ENCODE data around the gene PDE4A. TPM values are rescaled to one million over a fixed set of nuclear protein-coding genes. Genes with fewer than 3 reads are reported as not detected.

PDE4A gene
- total RNA-seq, 4 donors from 2014 or later, result 9.0 to 15.9 (median 13.1) TPM

GRCh38 chr19:10432736-10433130 lies 12.4 kb downstream of the PDE4A start:
- in situ Hi-C loops (cut with MboI; ENCODE audit: low pct_ligation_motif_present in 1 of 4, low pct_unique_long_range_greater_than_20kb in 1 of 4, low sequenced_read_pairs in 3 of 4) (no loop called here), intact Hi-C loops (cut with DNase I; ENCODE audit: low total_unique reads) (no loop called here)
- H3K4me3 ChIP-seq, result peak overlapping the region in 3 of 4 donors; percentile 59 to 77 (median 64)
- no peaks in the 10 kb centered on the region for H3K9me3 ChIP-seq
- peaks cover 11 to 25% (median 22%) of the 10 kb centered on the region in 4 donors for H3K4me1 ChIP-seq
- peak overlapping the region; percentile 69 to 81 (median 76) for H3K27ac ChIP-seq
- H3K27me3 ChIP-seq, result peaks cover 5% of the 10 kb centered on the region
- no peak for DNase-seq
- TF ChIP-seq POLR2A (IDR thresholded peaks at IDR 0.05), result no peak
- 93% methylated on average over 2 of the region's 2 CpGs; no CpG with 5 or more reads in 1 of the 2 donors for WGBS, 2 donors (ENCODE audit: low coverage in 1 of 2)
- no peaks in the 10 kb centered on the region for H3K36me3 ChIP-seq

GRCh38 chr19:10433131-10433536 lies 12.8 kb downstream of the PDE4A start:
- intact Hi-C loops (cut with DNase I; ENCODE audit: low total_unique reads), result no loop called here
- DNase-seq, result no peak
- Histone ChIP-seq H3K4me1 (peaks cover 11 to 25% (median 22%) of the 10 kb centered on the region in 4 donors), H3K4me3 (no peak overlapping the region), H3K36me3 (no peaks in the 10 kb centered on the region), H3K27ac (no peak overlapping the region), H3K27me3 (peaks cover 5% of the 10 kb centered on the region), H3K9me3 (no peaks in the 10 kb centered on the region)
- TF ChIP-seq CTCF (IDR thresholded peaks at IDR 0.05) (no peak), POLR2A (IDR thresholded peaks at IDR 0.05) (no peak), EP300 (IDR thresholded peaks at IDR 0.05; ENCODE audit: low read depth) (no peak), POLR2AphosphoS5 (IDR thresholded peaks at IDR 0.05) (no peak)
- in situ Hi-C loops (cut with MboI; ENCODE audit: low pct_ligation_motif_present in 1 of 4, low pct_unique_long_range_greater_than_20kb in 1 of 4, low sequenced_read_pairs in 3 of 4), result no loop called here
- WGBS, 2 donors (ENCODE audit: low coverage in 1 of 2), result 85 to 93% methylated on average over 3 to 10 of the region's 10 CpGs

GRCh38 chr19:10439588-10439987 lies 19.2 kb downstream of the PDE4A start:
- no peak overlapping the region for H3K4me3 ChIP-seq
- no peaks in the 10 kb centered on the region for H3K27me3 ChIP-seq
- no peaks in the 10 kb centered on the region for H3K36me3 ChIP-seq
- no peak overlapping the region for H3K27ac ChIP-seq
- no peaks in the 10 kb centered on the region for H3K9me3 ChIP-seq
- intact Hi-C loops (cut with DNase I; ENCODE audit: low total_unique reads), result no loop called here
- no peaks in the 10 kb centered on the region for H3K4me1 ChIP-seq
- WGBS, 2 donors (ENCODE audit: low coverage in 1 of 2), result 92% methylated on average over 5 of the region's 5 CpGs; no CpG with 5 or more reads in 1 of the 2 donors
- no peak for TF ChIP-seq CTCF (IDR thresholded peaks at IDR 0.05)
- no peak for TF ChIP-seq EP300 (IDR thresholded peaks at IDR 0.05; ENCODE audit: low read depth)
- TF ChIP-seq POLR2AphosphoS5 (IDR thresholded peaks at IDR 0.05), result no peak
- no peak for TF ChIP-seq POLR2A (IDR thresholded peaks at IDR 0.05)
- DNase-seq, result no peak
- in situ Hi-C loops (cut with MboI; ENCODE audit: low pct_ligation_motif_present in 1 of 4, low pct_unique_long_range_greater_than_20kb in 1 of 4, low sequenced_read_pairs in 3 of 4), result no loop called here

- Histone ChIP-seq H3K27ac (no peak overlapping the region), H3K4me3 (no peak overlapping the region), H3K4me1 (no peaks in the 10 kb centered on the region), H3K9me3 (no peaks in the 10 kb centered on the region), H3K36me3 (no peaks in the 10 kb centered on the region), H3K27me3 (no peaks in the 10 kb centered on the region)
- DNase-seq, result no peak
- WGBS, 2 donors (ENCODE audit: low coverage in 1 of 2), result 91 to 95% methylated on average over 3 of the region's 3 CpGs
- TF ChIP-seq POLR2A (IDR thresholded peaks at IDR 0.05) (no peak), EP300 (IDR thresholded peaks at IDR 0.05; ENCODE audit: low read depth) (no peak), POLR2AphosphoS5 (IDR thresholded peaks at IDR 0.05) (no peak), CTCF (IDR thresholded peaks at IDR 0.05) (no peak)
- intact Hi-C loops (cut with DNase I; ENCODE audit: low total_unique reads), result no loop called here
- in situ Hi-C loops (cut with MboI; ENCODE audit: low pct_ligation_motif_present in 1 of 4, low pct_unique_long_range_greater_than_20kb in 1 of 4, low sequenced_read_pairs in 3 of 4), result no loop called here
Observed at GRCh38 chr19:10442698-10443097, 22.4 kb downstream of the PDE4A start.

- no peak overlapping the region for H3K27ac ChIP-seq
- in situ Hi-C loops (cut with MboI; ENCODE audit: low pct_ligation_motif_present in 1 of 4, low pct_unique_long_range_greater_than_20kb in 1 of 4, low sequenced_read_pairs in 3 of 4) (no loop called here), intact Hi-C loops (cut with DNase I; ENCODE audit: low total_unique reads) (no loop called here)
- no peaks in the 10 kb centered on the region for H3K9me3 ChIP-seq
- TF ChIP-seq CTCF (IDR thresholded peaks at IDR 0.05) (no peak), EP300 (IDR thresholded peaks at IDR 0.05; ENCODE audit: low read depth) (no peak), POLR2AphosphoS5 (IDR thresholded peaks at IDR 0.05) (no peak), POLR2A (IDR thresholded peaks at IDR 0.05) (no peak)
- no peaks in the 10 kb centered on the region for H3K27me3 ChIP-seq
- H3K36me3 ChIP-seq, result no peaks in the 10 kb centered on the region
- no peak overlapping the region for H3K4me3 ChIP-seq
- DNase-seq, result no peak
- WGBS, 2 donors (ENCODE audit: low coverage in 1 of 2), result 88 to 93% methylated on average over 1 to 7 of the region's 7 CpGs
- peaks cover 0 to 15% (median 11%) of the 10 kb centered on the region in 4 donors for H3K4me1 ChIP-seq
Observed at GRCh38 chr19:10449037-10449436, 28.7 kb downstream of the PDE4A start.

Measured in transverse colon (tissue), 4 donors.